ENCODE results near the gene ZNF646.
A peak's percentile ranks its signal among the peaks of the same experiment; 100 is the strongest.

ZNF646 gene

DNA sequence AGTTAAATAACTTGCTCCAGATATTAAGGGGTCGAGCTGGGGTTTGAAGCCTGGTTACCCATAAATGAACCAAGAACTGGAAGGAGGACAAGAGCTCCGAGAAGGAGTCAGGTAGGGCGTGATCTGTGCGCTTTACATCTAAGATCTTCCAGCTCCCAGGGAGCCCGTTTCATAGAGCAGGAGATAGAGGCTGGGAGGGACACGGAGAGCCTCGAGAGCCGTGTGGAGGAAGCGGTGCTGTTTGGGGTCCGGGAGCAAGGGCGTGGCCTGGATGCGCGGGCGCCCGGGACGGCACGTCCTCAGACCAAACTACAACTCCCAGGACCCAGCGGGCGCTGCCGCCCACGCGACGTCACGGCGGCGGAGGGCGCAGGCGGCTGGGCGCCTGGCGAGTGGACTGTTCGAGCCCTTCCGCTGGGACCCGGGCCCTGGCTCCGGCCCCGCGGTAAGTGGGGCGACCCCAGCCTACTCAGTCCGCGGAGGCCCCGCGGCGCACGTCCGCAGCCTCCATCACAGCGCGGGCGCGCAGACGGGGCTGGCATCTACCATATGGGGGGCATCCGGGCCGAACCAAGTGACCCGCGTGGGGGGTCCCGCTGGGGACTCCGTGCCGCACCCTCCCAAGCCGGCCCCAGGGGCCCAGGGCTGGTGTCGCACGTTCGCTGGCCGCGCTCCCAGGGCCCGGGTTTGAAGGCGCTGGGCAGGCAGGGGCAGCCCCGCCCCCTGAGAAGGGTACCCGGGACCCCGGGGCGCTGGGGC is 34.0 kb downstream of the ZNF646 start, which contains the start of gene BCKDK:
TSS of gene BCKDK (plus strand) at position 352 of the 759 bp plus-strand sequence. CDS start 838 bp downstream, outside the sequence.
- DNase-seq (ENCODE audit: low spot score) = peak; percentile 89

DNA sequence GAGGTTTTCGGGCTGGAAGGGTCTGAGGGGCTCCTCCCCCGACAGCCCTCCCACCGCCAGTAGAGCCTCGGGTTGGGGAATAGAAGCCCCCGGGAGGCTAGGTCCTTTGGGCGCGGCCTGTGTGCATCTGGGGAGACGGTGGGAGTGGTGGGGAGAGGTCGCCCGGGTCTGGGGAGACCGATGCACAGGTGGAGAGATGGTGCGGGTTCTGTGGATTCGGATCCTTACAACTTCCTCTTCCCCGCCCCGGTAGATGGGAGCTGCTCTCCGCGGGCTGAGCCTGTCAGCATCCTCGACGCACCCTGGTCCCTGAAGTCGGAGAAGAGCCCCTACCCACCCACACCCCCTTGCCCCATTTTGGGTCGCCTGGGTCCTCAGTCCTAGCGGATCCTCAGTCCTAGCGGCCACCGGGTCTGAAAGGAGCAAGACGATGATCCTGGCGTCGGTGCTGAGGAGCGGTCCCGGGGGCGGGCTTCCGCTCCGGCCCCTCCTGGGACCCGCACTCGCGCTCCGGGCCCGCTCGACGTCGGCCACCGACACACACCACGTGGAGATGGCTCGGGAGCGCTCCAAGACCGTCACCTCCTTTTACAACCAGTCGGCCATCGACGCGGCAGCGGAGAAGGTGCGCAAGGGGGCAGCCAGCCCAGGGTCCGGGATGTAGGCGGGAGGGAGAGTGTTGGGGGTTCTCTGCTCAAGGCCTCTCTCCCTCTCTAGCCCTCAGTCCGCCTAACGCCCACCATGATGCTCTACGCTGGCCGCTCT is 34.8 kb downstream of the ZNF646 start:
- no peak for DNase-seq (ENCODE audit: low spot score)

DNA sequence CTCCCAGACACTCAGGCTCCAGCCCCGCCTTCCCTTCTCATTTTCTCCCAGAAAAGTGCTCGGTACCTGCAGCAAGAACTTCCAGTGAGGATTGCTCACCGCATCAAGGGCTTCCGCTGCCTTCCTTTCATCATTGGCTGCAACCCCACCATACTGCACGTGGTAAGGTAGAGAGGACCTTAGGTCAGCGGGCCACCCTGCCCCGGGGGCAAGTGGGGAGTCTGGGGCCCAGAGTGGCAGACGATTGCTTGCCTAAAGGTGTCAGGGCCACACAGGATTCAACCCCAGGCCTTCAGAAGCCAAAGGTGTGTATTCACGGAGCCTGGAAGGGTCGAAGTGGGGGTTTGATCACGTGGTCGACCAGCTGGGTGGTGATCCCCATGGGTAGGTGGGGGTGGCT is 35.4 kb downstream of the ZNF646 start:
- no peak for DNase-seq (ENCODE audit: low spot score)

DNA sequence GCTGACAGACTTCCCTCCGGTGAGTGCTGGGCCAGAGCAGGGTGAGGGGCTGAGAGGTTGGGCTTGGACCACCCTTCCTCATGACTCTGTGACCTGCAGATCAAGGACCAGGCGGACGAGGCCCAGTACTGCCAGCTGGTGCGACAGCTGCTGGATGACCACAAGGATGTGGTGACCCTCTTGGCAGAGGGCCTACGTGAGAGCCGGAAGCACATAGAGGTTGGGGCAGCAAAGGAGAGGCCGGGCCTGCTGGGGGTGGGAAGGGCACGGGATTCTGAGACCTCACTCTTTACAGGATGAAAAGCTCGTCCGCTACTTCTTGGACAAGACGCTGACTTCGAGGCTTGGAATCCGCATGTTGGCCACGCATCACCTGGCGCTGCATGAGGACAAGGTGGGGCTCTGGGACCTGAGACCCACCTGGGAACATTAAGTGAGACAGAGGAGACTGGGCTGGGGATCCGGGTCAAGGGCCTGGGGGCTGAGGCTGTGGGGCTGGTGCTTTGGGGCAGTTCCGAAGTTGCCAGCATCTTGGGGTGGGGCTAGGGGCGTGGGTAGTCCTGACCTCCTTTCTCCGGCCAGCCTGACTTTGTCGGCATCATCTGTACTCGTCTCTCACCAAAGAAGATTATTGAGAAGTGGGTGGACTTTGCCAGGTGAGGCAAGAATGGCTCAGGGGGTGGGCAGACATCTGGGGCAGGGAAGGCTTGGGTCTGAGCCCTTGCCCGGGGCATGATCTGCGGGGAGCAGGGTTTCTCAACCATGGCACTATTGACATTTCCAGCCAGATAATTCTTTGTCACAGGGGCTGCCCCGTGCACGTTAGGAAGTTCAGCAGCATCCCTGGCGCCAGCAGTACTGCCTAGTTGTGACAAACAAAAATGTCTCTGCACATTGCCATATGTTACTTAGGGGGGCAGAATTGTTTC is 36.1 kb downstream of the ZNF646 start:
- no peak for DNase-seq (ENCODE audit: low spot score)

DNA sequence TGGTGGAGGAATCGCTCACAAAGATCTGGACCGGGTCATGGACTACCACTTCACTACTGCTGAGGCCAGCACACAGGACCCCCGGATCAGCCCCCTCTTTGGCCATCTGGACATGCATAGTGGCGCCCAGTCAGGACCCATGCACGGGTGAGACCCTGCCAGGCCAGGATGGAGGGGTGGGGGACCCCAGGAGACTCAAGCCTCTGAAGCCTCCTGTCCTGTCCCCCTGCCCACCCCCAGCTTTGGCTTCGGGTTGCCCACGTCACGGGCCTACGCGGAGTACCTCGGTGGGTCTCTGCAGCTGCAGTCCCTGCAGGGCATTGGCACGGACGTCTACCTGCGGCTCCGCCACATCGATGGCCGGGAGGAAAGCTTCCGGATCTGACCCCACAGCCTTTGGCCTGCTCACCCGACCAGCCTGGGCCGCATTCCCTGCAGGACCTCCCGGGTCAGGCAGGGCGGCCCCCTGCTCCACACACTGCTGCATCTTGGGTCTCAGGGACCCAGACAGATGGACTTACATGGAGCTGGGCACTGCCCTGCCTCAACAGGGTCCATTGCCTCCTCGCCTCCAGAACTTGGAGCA is 37.8 kb downstream of the ZNF646 start:
- no peak for DNase-seq (ENCODE audit: low spot score)

DNA sequence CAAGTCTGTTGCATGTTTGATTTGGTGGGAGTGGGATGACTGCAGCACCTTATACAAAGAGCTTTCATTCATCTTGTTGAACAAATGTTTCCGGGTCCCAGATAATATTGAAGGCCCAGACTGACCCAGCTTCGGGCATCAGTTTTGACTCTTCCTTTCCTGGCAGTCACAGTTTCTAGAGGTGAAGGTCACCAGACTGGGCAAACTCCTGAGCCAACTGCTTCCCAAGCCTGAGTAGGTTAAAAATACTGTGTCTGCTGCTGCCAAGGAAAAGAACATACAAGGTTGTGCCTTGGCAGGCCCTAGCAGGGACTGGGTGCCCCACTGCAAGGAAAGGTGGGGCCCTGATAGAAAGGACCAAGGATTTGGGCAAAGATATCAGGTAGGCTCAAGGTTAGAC is 38.5 kb downstream of the ZNF646 start:
- no peak for DNase-seq (ENCODE audit: low spot score)

DNA sequence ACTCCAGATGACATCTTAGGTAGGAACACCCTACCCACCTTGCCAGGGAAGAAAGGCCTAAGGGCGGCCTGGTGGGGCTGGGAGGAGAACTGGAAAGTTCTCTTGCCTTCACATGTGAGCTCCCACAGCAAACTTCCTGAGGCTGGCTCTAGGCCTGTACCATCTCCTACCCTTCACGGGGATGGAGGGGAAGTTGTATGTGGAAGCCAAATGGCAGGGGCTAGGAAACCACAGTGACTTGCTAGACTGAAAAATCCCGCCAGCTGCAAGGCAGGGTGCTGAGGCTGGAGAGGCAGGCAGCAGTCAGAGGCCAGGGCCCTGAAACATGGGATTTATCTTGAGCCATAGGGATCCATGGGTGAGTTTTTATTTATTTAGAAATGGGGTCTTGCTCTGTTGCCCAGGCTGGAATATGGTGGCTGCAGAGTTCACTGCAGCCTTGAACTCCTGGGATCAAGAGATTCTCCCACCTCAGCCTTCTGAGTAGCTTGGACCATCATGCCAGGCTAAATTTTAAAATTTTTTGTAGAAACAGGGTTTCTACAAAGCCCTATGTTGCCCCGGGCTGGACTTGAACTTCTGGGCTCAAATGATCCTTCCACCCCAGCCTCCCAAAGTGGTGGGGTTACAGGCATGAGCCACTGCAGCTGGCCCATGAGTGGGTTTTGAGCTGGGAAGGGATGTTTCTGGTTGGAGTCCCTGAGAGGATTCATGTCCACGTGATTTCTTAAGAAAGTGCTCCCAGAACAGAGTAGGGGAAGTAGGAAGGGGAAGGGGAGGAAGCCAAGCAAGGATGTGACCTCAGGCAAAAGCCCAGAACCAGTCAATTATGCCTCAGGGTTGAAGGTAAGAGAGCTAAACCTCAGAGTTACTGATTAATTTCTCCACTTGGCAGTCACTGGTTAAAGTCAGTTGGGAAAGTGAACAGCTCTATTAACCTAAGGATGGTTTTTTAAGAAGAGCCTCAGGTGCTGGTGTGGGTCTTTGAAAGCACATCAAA is 39.2 kb downstream of the ZNF646 start:
- no peak for DNase-seq (ENCODE audit: low spot score)

DNA sequence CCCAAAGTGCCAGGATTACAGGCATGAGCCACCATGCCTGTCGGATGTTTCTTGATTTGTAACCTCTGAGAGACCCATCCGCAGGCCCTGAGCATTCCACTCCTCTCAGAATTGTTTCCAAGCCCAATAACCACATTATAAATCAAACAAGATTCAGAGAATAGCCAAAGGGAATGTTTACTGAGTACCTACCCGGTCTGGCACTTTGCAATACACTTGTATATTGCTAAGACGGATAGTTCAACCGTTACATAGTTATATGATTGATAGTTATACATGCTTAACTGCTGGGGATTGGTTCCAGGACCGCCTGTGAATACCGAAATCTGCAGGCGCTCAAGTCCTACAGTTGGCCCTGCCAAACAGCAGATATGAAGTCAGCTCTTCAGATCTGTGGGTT is 40.2 kb downstream of the ZNF646 start:
- DNase-seq (ENCODE audit: low spot score) = no peak

DNA sequence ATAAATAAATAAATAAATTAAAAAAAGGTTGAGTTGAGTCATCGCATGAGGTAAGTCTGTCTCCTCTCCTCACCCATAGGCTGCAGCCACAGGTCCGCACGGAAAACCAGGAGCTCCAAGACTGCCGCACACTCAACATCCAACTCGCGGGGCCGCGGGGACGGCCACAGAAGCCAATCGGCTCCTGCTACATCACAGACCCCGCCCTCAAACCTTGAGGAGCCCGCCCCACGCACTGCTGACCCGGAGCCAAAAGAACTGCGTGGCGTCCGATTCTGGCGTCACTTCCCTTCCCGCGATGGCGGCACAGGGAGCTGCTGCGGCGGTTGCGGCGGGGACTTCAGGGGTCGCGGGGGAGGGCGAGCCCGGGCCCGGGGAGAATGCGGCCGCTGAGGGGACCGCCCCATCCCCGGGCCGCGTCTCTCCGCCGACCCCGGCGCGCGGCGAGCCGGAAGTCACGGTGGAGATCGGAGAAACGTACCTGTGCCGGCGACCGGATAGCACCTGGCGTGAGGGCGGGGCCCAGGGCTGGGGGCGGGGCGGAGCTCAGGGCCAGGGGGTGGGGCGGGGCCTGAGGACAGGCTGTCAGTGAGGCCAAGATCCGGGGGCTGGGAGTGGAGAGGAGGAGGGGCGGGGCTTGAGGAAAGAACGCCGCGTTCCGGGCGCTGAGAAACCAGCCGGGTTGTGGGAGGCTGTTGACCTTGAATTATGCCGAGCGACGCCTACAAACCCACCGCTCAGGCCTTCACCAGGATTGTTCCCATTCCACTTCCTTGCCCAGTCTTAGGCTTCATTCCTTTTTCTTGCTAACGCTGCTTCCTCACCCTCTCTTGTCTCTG is 43.4 kb downstream of the ZNF646 start, which contains the start of gene KAT8:
TSS of gene KAT8 (plus strand) at position 281 of the 839 bp plus-strand sequence. CDS start at position 299, 18 bp downstream.
- peak; percentile 97 for DNase-seq (ENCODE audit: low spot score)

DNA sequence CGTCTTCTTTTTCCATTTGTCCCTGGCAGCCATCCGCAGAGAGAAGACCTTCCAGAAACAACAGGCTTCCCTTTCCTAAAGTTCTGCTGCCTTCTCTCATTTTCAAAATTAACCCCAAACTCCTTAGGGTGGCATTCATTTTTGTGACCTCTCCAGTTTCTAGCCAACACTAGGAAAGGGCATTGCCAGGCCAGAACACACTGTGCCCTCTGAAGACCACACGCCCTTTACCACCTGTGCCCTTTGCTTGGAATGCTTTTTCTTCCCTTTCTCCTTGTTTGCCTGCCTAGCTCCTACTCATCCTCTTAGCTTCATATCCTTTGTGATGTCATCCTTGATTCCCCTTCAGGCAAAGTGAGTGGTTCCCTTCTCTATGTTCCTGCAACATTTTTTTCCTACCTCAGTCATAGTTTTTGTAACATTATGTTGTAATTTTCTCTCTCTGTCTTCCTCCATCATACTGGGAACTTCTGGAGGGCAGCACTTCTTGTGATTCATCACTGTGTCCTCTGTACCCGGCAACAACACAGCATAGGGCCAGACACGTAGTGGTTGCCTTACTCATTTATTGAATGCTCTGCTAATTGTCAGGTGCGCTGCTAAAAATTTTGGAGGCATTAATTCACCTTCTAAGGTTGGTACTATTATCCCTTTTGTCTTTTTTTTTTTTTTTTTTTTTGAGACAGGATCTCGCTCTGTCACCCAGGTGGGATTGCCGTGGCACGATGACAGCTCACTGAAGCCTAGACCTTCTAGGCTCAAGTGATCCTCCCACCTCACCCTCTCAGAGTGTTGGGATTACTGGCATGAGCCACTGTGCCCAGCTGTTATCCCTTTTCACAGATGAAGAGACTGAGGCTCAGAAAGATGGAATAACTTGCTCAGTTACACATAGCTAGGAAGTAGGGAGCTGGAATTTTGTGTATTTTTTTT is 44.3 kb downstream of the ZNF646 start:
- peak; percentile 59 for DNase-seq (ENCODE audit: low spot score)

DNA sequence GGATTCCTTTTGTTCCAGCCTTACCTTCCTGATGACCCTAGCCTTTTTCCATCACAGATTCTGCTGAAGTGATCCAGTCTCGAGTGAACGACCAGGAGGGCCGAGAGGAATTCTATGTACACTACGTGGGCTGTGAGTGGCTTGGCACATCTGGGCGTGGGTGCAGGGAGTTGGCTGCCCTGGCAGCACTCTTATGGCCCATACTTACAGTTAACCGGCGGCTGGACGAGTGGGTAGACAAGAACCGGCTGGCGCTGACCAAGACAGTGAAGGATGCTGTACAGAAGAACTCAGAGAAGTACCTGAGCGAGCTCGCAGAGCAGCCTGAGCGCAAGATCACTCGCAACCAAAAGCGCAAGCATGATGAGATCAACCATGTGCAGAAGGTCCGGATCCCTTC is 45.9 kb downstream of the ZNF646 start:
- DNase-seq (ENCODE audit: low spot score) = no peak

DNA sequence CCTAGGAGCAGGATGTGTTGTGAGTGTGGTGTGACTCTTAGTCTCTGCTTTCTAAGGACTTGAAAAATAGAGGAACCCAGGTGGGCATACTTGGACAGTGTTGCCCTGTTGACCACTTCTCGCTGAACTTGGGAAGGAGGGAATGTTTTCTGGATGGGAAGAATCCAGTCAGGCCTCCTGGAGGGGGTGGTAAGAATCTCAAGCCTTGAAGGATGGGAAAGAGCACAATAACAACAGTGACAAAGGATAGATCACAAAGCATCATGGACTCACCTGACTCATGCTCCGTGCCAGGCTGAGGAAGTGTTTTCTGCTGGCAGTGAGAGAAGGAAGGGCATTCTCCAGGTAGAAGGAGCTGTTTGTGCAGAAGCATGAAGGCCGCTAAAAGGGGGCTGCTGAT is 51.6 kb downstream of the ZNF646 start:
- DNase-seq (ENCODE audit: low spot score) = no peak

DNA sequence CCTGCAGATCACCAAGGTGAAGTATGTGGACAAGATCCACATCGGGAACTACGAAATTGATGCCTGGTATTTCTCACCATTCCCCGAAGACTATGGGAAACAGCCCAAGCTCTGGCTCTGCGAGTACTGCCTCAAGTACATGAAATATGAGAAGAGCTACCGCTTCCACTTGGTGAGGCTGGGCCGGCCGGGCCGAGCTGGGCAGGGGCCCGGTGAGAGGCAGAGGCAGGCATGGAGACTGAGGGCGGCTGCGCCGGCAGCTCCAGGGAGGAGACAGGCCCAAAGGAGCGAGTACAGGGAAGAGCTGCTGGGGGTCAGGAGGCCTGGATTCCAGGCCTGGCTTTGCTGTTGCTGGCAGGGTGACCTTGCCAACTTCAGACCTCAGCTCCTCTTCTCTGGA is 53.0 kb downstream of the ZNF646 start:
- no peak for DNase-seq (ENCODE audit: low spot score)

DNA sequence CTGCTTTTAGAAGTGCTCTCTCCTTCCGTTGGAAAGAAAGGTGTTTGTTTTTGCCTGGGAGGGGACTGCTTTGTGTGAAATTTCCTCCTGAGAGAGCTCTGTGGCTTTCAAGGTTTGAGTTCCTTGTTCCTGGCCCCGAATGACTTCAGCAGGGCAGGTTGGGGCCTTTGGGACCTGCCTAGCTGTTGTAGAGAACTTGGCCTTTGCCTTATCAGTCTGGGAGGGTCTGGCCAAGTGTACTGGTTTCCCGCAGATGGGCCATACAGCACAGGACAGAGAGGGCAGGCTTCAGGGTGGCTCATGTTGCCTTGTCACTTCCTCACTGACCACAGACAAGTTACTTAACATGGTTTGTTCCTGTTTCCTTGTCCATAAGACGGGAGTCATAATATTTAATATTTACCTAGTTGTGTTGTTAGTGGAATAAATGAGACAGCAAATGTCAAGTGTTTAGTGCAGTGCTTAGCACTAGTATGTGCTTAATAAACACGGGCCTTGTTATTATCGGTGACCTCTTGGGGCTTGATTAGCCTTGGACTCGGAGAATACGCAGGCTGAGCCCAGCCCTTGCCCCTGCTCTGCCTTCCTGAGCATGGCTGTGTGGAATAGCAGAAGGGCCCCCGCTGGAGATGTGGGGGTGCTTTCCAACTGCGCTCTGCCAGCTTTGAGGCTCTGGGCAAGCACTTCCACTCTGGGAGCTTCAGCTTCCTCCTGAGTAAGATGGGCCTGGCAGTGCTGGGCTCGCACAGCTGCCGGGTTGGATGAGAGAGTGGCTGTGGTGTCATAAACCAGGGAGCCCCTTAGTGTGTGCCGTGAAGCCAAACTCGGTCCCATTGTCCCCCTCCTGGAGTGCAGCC is 54.7 kb downstream of the ZNF646 start:
- DNase-seq (ENCODE audit: low spot score) = no peak

DNA sequence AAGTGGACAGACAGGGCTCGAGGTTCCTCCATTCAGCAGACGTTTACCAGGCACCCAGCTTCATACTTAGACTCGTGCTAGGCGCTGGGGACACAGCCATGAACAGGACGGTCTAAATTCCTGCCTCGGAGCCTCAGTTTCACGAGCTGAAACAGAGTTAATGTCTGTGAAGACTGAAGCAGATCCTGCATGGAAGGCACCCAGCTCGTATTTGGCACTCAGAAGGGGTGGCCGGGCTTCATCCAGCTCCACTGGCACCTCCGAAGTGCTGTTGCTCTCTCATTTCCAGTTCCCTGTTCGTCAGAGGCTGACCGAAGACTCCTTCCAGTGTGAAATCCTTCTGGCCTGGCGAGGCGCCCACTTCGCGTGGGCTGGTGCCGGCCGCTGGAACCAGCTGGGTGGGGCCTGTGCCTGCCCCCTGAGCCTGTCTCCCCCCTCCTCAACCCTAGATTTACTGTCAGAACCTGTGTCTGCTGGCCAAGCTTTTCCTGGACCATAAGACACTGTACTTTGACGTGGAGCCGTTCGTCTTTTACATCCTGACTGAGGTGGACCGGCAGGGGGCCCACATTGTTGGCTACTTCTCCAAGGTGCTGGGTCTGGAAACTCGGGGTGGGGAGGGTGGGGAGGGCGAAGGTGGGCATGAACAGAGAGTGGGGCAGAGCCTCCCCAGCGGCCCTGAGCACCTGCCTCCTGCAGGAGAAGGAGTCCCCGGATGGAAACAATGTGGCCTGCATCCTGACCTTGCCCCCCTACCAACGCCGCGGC is 55.5 kb downstream of the ZNF646 start:
- DNase-seq (ENCODE audit: low spot score) = no peak

DNA sequence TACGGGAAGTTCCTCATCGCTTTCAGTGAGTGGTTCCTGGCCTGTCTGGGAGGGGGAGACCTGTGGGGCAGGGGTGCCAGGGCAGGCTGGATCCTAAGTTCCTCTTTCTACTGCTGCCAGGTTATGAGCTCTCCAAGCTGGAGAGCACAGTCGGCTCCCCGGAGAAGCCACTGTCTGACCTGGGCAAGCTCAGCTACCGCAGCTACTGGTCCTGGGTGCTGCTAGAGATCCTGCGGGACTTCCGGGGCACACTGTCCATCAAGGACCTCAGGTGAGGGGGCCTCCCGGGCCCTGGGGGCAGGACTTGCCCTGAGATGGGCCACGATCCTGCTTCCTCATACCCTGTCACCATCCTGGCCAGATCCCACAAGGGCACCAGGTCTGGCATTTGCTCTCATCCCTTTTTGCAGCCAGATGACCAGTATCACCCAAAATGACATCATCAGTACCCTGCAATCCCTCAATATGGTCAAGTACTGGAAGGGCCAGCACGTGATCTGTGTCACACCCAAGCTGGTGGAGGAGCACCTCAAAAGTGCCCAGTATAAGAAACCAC is 56.2 kb downstream of the ZNF646 start:
- DNase-seq (ENCODE audit: low spot score) = no peak

Measured in hepatic stellate cell (primary cell).